ENCODE data around the gene TFIP11.

DNA sequence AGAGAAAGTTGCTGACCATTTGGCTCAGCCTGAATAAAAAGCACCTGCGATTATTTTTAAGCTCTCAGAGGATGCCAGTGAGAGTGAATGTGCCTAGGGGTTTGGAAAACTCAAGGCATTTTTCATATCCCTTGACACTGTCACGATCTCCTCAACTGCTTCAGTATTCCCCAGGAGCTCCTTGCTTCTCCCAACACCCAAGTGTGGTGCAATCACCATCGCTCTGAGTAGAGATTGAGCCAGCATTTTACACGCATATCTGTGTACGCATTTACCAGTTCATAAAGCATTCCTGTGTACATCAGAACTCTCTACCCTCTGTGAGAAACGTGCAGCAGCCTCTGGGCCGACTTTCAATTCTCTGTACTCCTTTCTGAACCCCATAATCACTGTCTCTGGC is 27.3 kb downstream of the TFIP11 start:
- TF ChIP-seq, protein P1, sequence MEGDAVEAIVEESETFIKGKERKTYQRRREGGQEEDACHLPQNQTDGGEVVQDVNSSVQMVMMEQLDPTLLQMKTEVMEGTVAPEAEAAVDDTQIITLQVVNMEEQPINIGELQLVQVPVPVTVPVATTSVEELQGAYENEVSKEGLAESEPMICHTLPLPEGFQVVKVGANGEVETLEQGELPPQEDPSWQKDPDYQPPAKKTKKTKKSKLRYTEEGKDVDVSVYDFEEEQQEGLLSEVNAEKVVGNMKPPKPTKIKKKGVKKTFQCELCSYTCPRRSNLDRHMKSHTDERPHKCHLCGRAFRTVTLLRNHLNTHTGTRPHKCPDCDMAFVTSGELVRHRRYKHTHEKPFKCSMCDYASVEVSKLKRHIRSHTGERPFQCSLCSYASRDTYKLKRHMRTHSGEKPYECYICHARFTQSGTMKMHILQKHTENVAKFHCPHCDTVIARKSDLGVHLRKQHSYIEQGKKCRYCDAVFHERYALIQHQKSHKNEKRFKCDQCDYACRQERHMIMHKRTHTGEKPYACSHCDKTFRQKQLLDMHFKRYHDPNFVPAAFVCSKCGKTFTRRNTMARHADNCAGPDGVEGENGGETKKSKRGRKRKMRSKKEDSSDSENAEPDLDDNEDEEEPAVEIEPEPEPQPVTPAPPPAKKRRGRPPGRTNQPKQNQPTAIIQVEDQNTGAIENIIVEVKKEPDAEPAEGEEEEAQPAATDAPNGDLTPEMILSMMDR (IDR thresholded peaks at IDR 0.05): no peak
- TF ChIP-seq ZFX (IDR thresholded peaks at IDR 0.05; ENCODE audit: borderline replicate concordance): no peak

Measured in 22Rv1 (cell line).